HS-27A (cell line): ENCODE data around the gene SOCS3.

Experiments used
- DNase-seq: peaks from one replicate; pipeline ENCODE4 v3.0.0-alpha.2; 2012; ENCODE audit warnings: low read depth, missing footprints

Gene SOCS3

DNA sequence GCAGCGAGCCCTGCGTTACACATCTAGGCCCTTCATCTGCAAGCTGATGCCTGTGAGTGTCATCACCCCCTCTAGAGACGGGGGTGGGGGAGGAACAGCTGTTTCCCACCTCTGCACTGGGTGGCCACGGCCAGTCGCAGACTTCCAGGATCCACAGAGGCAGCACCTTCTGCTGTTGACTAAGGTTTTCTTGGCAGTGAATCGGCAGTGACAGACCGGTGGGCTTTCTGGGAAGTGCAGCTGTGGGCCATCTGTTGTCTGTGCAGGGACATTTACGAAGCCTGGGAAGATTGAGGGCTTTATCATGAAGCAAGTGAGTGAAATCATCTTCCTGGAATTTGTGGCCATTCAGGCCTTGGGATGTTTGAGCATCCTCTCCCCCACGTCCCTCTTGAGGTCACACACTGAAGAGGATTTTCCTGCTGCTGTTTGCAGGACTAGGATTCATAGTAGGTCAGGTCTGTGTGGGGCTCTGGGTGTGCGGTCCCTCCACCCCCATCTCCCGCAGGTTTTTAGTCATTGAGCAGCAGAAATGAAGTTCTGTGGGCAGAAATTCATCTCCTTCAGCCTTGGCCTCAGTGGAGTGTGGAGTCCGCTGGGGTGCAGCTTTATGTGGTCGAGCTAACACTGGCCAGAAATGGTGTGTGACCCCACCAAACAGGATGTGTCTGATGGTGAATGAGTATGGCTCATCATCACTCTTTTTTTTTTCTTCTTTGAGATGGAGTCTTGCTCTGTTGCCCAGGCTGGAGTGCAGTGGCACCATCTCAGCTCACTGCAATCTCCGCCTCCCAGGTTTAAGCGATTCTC, 30.6 kb upstream of the SOCS3 start:
- DNase-seq = no peak

DNA sequence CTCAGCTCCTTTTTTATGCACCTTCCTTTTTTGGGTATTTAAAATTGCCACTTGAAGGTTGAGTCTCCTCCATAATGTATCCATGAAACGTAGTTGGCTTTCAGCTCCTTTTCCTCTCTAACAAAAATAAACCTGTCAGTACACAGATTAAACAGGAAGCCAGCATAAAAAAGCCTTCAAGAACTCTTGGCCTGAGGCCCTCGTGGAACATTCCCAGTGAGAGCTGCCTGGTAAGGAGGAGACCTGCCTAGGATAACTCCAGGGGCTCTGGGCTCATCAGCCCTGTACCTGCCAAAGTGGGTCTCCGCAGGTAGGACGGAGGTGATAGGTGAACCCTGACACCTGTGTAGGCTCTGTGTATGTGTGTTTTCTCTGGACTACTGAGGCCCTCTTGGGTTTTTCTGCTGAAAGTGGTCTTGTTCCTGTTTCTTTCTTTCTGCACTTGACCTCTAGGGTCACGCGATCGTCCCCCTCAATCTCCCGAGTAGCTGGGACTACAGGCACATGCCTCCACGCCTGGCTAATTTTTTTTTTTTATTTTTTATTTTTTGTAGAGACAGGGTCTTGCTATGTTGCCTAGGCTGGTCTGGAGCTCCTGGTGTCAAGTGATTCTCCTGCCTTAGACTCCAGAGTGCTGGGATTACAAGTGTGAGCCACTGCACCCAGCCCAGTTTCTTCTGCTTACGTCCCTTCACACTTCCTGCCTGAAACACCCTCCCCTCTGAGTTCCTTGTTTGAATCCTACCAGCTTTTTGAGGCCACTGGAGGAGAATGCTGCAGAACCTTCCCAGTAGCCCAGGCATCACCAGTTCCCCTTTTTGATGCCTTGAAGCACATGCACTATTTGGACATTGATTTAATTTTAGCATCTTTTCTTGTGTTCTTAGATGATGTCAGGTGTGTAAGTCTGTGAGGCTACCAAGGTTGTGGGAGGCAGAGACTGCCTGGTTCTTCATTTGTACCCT, 28.4 kb upstream of the SOCS3 start:
- no peak for DNase-seq

DNA sequence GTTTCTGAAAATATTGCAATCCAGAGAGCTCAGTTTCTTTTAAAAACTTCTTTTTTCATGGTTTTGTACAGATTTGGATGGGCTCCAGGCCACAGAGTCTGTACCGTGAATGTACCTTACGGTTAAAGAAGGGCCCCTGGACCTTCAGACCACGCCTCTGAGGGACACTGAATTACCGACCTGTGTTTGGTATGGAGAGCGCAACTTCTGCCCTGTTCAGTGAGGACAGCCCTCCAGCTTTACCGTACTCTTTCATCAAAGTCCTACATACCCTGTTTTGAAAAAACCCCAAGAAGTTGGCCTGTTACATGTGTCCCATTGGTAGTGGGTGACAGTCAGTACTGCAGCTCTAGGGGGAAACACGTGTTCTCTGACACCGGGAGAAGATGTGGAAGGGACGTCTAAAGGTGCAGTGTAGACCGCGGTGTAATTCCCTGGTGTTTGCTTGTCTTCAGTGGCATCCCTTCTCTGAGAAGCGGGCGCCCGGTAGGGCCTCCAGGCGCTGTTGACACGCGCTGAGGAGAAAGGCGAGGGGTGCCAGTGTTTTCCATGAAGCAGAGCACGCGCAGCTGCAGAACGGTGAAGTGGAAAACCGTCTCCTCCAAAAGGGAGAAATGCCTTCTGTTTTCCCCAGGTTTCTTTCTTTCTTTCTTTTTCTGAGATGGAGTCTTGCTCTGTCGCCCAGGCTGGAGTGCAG, 24.8 kb upstream of the SOCS3 start:
- DNase-seq = no peak

- DNase-seq = no peak
Observed at GRCh38 chr17:78383725-78384471, 24.0 kb upstream of the SOCS3 start.

- DNase-seq = no peak
Observed at GRCh38 chr17:78381601-78382232, 21.8 kb upstream of the SOCS3 start.

DNA sequence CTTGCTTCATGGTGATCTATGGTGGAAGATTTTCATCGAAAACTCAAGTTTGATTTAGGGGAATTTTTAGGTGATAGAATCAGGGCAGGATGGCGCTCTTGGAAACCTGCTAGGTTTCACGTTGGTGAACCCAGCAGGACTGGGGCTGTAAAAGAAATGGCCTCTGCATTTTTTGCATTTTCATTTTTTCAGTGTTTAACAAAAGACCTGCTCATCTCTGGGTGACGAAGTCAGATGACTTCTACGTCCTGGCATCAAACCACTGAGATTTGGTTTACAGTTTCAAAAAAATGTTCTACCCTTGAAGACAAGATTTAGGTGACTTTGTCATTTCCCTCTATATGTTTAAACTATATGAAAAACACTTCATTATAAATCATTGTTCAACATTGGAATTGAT, 20.5 kb upstream of the SOCS3 start:
- no peak for DNase-seq

- no peak for DNase-seq
Observed at GRCh38 chr17:78379131-78379491, 19.2 kb upstream of the SOCS3 start.

DNA sequence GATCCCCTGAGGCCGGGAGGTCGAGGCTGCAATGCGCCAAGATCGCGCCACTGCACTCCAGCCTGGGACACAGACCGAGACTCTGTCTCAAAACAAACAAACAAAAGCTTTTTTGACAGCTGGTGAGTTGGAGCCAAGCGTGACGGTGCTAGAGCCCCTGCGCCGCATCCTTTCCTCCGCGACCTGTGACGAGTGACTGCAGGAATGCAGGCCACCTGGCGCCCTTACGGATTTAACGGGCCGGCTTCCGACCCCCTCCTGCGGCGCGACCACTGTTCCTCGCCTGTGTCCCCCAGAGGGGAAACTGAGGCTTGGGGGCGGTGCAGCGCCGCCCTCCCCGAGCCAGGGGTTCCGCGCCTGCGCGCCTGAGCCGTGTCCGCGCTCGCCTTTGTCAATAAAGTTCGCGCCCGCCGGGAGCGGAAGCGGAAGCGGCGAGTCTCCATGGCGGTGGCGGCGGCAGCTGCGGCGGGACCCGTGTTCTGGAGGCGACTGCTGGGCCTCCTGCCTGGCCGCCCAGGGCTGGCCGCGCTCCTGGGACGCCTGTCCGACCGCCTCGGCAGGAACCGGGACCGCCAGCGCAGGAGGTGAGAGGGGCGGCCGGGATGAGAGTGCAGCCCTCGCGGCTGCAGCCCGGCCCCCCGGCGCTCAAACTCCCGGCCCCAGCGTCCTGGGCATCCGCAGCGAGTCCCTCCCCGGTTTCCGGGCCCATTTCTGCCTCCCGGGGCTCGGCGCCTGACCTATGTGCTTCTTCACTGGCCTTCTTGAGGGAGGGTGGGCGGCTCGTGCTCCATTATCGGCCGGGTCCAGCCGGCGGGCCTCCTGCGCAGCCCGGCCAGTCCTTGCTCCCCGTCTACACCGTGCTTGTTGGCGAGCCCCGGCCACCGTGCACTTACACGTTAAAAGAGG, 18.6 kb upstream of the SOCS3 start, which contains the start of gene PGS1:
TSS of gene PGS1 (plus strand) at position 425 of the 906 bp plus-strand sequence. CDS start at position 442, 17 bp downstream.
- no peak for DNase-seq

DNA sequence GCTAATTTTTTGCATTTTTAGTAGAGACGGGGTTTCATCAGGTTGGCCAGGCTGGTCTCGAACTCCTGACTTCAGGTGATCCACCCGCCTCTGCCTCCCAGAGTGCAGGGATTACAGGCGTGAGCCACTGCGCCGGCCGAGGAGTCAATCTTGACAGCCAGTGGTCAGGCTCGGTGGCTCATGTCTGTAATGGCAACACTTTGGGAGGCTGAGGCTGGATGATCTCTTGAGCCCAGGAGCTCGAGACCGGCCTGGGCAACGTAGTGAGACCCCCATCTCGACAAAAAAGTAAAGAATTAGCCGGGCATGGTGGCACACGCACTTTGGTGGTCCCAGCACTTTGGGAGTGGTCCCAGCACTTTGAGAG, 18.0 kb upstream of the SOCS3 start:
- no peak for DNase-seq

- DNase-seq = no peak
Observed at GRCh38 chr17:78376161-78376560, 16.3 kb upstream of the SOCS3 start.

GRCh38 chr17:78375401-78376151, 15.7 kb upstream of the SOCS3 start:
- no peak for DNase-seq

DNA sequence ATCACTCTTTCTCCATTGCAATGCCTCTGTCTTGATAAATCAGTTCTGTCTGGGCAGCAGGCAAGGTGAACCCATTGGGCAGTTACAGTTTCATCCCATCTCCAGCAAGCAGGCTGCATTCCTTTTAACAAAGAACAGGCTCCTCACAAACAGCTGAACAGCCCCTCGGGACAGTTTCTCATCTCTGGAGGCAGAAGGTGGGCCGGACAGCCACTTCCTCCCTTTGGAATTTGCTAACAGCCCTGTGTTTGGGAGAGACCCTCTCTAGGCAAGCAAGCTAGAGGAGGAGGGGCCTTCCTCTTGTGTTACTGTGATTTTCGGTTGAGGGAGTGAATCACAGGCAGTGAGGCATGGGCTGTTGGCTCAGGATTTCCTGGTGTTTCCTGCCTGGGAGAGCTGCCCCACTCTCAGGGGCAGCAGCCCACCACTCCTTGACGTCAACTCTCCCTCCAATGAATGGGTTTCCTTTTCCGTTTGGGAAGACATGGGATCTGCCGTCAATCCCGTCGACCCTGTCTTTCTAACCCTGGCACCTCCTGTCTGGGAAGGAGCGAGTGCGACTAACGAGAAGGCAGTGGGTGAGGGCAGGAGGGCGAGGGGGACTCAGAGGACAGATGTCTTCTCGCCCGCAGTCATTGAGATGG, 14.9 kb upstream of the SOCS3 start:
- no peak for DNase-seq

DNA sequence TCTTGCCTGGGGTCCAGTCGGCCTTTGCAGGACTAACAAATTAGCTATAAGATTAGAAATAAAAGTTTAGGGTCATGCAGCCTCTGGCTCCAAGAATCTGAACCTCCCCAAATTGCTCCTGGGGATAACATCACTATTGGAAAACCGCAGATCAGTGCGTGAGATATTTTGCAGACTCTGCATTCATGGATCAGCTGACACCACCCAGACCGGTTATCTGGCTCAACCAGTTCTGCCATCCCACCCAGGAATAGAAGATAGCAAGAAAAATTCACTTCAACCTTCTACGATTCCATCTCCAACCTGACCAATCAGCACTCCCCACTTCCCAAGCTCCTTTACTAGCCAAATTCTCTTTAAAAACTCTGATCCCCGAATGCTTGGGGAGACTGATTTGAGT, 14.3 kb upstream of the SOCS3 start:
- DNase-seq = no peak

- no peak for DNase-seq
Observed at GRCh38 chr17:78372841-78373240, 13.0 kb upstream of the SOCS3 start.

DNA sequence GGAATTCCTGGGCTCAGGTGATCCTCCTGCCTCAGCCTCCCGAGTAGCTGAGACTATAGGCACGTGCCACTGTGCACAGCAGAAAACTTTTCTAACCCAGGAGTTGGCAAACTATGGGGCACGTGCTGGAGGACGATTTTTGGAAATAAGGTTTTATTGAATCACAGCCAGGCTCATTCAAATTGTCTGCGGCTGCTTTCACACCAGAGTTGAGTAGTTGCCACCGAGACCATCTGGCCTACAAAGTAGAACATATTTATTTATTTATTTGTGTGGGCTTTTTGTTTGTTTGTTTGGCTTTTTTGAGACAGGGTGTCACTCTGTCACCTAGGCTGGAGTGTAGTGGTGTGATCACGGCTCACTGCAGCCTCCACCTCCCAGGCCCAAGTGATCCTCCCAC, 11.2 kb upstream of the SOCS3 start:
- no peak for DNase-seq

DNA sequence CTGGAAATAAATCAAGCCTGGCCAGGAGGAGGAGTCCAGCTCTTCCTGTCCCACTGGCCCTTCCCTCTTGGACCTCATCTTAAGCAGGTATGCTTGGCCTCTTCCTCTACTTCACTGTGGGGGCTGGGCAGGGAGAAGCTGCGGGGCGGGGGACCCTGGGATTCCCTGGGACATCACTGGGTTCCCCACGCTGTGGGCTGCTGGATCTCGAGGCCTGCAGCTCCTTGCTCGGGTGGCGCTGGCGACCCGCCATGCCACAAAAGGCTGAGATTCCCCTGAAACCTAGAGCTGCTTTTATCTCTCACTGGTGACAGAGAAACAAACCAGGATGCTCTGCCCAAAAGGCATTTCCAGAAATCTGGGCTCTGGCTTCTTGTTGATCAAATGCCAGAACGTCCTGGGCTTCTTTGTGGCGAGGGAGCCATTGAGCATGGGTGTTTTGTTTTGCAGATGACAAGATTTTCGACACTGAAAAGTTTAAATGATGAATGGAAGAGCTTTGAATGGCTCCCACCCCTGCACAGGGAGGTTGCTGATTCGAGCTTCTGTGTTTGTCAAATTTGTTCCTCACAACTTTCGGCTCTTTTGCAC, 10.0 kb upstream of the SOCS3 start:
- DNase-seq = no peak

DNA sequence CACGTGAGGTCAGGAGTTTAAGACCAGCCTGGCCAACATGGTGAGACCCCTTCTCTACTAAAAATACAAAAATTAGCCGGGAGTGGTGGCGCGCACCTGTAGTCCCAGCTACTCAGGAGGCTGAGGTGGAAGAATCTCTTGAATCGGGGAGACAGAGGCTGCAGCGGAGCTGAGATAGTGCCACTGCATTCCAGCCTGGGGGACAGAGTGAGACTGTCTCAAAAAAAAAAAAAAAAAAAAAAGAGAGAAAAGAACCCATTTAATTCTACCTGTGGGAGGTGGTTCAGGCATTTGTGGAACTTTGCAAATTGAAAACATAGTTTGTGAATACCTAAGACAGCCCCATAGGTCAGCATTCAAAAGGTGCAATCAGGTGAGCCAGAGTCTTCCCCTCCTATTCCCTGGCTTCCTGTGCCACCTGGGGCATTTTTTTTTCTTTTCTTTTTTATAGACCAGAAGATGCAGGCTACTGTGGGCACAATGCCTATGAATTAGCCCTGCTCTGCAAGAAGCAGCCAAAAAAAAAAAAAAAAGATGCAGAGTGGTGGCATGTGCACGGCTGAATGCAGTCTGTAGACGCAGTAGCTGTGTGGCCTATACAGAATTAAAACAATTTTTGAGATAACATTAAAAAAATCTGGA, 9.1 kb upstream of the SOCS3 start:
- DNase-seq = no peak

DNA sequence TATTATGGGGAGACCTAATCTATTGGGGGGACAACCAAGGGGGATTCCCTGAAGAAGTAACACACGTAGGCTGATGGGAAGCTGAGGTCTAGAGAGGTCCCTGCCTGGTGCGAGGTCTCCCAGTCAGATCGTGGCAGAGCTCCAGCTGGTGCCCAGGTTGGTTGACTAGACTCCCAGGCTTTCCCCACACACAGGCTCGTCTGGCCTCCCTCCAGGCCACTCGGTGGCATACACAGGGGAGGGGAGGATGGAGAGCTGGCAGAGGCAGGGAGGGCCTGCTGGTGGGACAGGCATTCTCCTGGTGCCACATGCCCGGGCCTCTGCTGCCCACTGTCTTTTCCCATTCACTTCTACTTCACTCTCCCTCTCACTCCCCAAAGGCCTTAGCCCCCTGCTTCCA, 8.5 kb upstream of the SOCS3 start:
- no peak for DNase-seq
